ENCODE results near the gene DNAJC8. TPM values are rescaled to one million over a fixed set of nuclear protein-coding genes. Genes with fewer than 3 reads are reported as not detected.

Gene DNAJC8
- total and polyA plus RNA-seq, 2 of the 4 experiments (the other 2 are of a cell fraction): 53.6 to 81.0 TPM

DNA sequence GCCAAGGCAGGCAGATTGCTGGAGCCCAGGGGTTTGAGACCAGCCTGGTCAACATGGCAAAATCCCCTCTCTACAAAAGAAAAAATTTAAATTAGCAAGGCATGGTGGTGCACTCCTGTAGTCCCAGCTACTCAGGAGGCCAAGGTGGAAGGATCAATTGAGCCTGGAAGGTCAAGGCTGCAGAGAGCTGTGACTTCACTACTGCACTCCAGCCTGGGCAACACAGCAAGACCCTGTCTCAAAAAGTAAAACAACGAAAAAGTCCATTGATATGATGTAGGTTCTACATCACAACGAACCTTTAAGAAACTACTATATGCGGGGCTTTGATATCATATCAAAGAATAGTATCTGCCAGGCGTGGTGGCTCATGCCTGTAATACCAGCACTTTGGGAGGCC lies 77.2 kb downstream of the DNAJC8 start:
- Histone ChIP-seq H3K27me3 (ENCODE audit: control insufficient read depth, insufficient read depth, low read length) (no peaks in the 10 kb centered on the region), H3K4me2 (ENCODE audit: low read depth, low read length) (no peak overlapping the region), H2AK5ac (ENCODE audit: low read depth, low read length) (peak overlapping the region; percentile 82; the same call in 1 of the 2 replicates), H3K14ac (replicated peaks; ENCODE audit: low read depth, low read length) (peak overlapping the region; percentile 31), H2BK120ac (ENCODE audit: low read depth, low read length) (peak overlapping the region; percentile 82), H3K27ac (ENCODE audit: insufficient read depth, low read length) (peak overlapping the region; percentile 92; the same call in 1 of the 2 replicates), H3K9me1 (ENCODE audit: insufficient read depth, low read length) (peaks cover 17% of the 10 kb centered on the region), H3K56ac (ENCODE audit: extremely low read depth, insufficient read depth, low read length) (no peak overlapping the region), H2BK20ac (ENCODE audit: low read depth, low read length) (peak overlapping the region; percentile 69), H2AK9ac (replicated peaks; ENCODE audit: low read depth, low read length, poor library complexity) (no peak overlapping the region), H4K20me1 (ENCODE audit: insufficient read depth, low read length) (no peaks in the 10 kb centered on the region), H3K79me1 (ENCODE audit: low read depth in 1 of 2, low read length in 2 of 2) (no peaks in the 10 kb centered on the region; a peak in 1 of 4 replicates), H3K4ac (ENCODE audit: low read depth, low read length) (peak overlapping the region; percentile 82), H3K9ac (ENCODE audit: low read depth, low read length) (no peak overlapping the region; the same call in 1 of the 2 replicates), H4K5ac (ENCODE audit: low read depth, low read length) (peak overlapping the region; percentile 75), H2AFZ (replicated peaks; ENCODE audit: low read length, poor library complexity) (no peak overlapping the region), H3K23ac (ENCODE audit: low read depth, low read length) (no peak overlapping the region), H3K36me3 (ENCODE audit: control insufficient read depth, insufficient read depth, low read length) (no peaks in the 10 kb centered on the region), H2BK5ac (ENCODE audit: low read depth, low read length, poor library complexity, severe bottlenecking) (peak overlapping the region; percentile 25), H3K18ac (ENCODE audit: low read depth, low read length) (peak overlapping the region; percentile 78), H3K4me1 (ENCODE audit: control insufficient read depth, insufficient read depth, low read length) (peaks cover 20% of the 10 kb centered on the region), H4K91ac (ENCODE audit: insufficient read depth, low read depth, low read length) (peak overlapping the region; percentile 79), H4K8ac (ENCODE audit: low read depth in 2 of 2, low read length in 2 of 2) (peak overlapping the region; percentile 42 to 71; a peak in 2 of 4 replicates), H2BK15ac (ENCODE audit: low read depth, low read length) (peak overlapping the region; percentile 76; the same call in 2 of the 3 replicates), H3K4me3 (ENCODE audit: insufficient read depth, low read depth, low read length) (no peak overlapping the region), H3K9me3 (ENCODE audit: control insufficient read depth, insufficient read depth, low read length) (no peaks in the 10 kb centered on the region)
- intact Hi-C loops (cut with micrococcal nuclease) (no loop called here), dilution Hi-C loops (cut with HindIII; ENCODE audit: low sequenced_read_pairs, unreplicated experiment) (no loop called here), in situ Hi-C loops (cut with MboI; ENCODE audit: low sequenced_read_pairs) (no loop called here)
- no peak for DNase-seq
- TF ChIP-seq CEBPB (IDR thresholded peaks at IDR 0.05; ENCODE audit: low read depth, low read length) (no peak), SMC3 (IDR thresholded peaks at IDR 0.05; ENCODE audit: low read depth, low read length) (no peak), POLR2A (IDR thresholded peaks at IDR 0.05; ENCODE audit: low read depth, low read length) (no peak), FOS (IDR thresholded peaks at IDR 0.05; ENCODE audit: low read depth, low read length) (no peak), MAFK (IDR thresholded peaks at IDR 0.05; ENCODE audit: low read depth, low read length) (no peak), RFX5 (IDR thresholded peaks at IDR 0.05; ENCODE audit: low read depth, low read length) (no peak)
- TF ChIP-seq, protein P1, sequence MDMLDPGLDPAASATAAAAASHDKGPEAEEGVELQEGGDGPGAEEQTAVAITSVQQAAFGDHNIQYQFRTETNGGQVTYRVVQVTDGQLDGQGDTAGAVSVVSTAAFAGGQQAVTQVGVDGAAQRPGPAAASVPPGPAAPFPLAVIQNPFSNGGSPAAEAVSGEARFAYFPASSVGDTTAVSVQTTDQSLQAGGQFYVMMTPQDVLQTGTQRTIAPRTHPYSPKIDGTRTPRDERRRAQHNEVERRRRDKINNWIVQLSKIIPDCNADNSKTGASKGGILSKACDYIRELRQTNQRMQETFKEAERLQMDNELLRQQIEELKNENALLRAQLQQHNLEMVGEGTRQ (IDR thresholded peaks at IDR 0.05; ENCODE audit: low read depth, low read length): no peak
- no TSS peak for BruUV-seq (replicated peaks)
- POLR2A ChIA-PET (ENCODE audit: unreplicated experiment): no interaction called here
- no peak for ATAC-seq (ENCODE audit: low read depth)
- 100% methylated on average over 1 of the region's 4 CpGs; no CpG with 5 or more reads in 1 of the 2 experiments for WGBS, 2 experiments (ENCODE audit: extremely low coverage in 2 of 2, insufficient read length in 1 of 2)
- CTCF ChIA-PET: no interaction called here
